SK-N-SH (cell line): ENCODE data around the gene MEPCE. TPM values are rescaled to one million over a fixed set of nuclear protein-coding genes. Genes with fewer than 3 reads are reported as not detected.

Experiments
- CTCF ChIA-PET: fragments of 300-600, 350-600 bp; formaldehyde crosslinking; extraction: SDS; loops from one replicate; lab custom pipeline; 2021; lab: Yijun Ruan, JAX
- POLR2A ChIA-PET: fragments of 350-600 bp; sonication (Branson Sonifier 250); formaldehyde crosslinking; extraction: SDS; loops from one replicate; lab custom pipeline; 2020; ENCODE audit warnings: antibody characterized with exemption, inconsistent platforms; lab: Yijun Ruan, JAX
- DNase-seq: peaks from one replicate; pipeline ENCODE4 v3.0.0; 2012
- H2AFZ ChIP-seq: fragments of 200-600 bp; sonication (generic); 2 replicates; pipeline ENCODE4 v1.8.1; 2016; ENCODE audit warnings: antibody characterized with exemption, mild to moderate bottlenecking, low read depth
- H3F3A ChIP-seq: fragments of 200-600 bp; sonication (generic); replicated peaks from 2 replicates; pipeline ENCODE3; 2016; ENCODE audit warnings: antibody characterized with exemption, mild to moderate bottlenecking; ENCODE audit not compliant: insufficient read depth
- H3K27ac ChIP-seq, 2 experiments: fragments of 200-500 bp in 1 of 2; fragments of 200-600 bp in 1 of 2; sonication (Bioruptor generic) in 1 of 2; sonication (generic), shearing (Covaris generic) in 1 of 2; 2 replicates each; pipeline versions ENCODE4 v1.5.1 to v1.6.1; 2014 to 2016; ENCODE audit warnings: low read depth in 2 of 2, inconsistent platforms in 1 of 2, low read length in 1 of 2, mild to moderate bottlenecking in 1 of 2, mixed read lengths in 1 of 2
- H3K27me3 ChIP-seq: fragments of 200-600 bp; sonication (generic), shearing (Covaris generic); 2 replicates; pipeline ENCODE4 v1.6.1; 2016; ENCODE audit warnings: mixed run types; ENCODE audit not compliant: insufficient read depth
- H3K36me3 ChIP-seq, 2 experiments: fragments of 200-500 bp in 1 of 2; fragments of 200-600 bp in 1 of 2; sonication (Bioruptor generic) in 1 of 2; sonication (generic) in 1 of 2; replicated peaks in 1 of 2; 2 replicates each; pipeline versions ENCODE3 to v1.5.1; 2014 to 2016; ENCODE audit warnings: low read length in 1 of 2, mild to moderate bottlenecking in 1 of 2; ENCODE audit not compliant: insufficient read depth in 2 of 2, control insufficient read depth in 1 of 2
- H3K4me1 ChIP-seq, 2 experiments: fragments of 200-500 bp in 1 of 2; fragments of 200-600 bp in 1 of 2; sonication (Bioruptor generic) in 1 of 2; sonication (generic), shearing (Covaris generic) in 1 of 2; 2 replicates each; pipeline versions ENCODE4 v1.5.1 to v1.6.1; 2014 to 2016; ENCODE audit warnings: low read depth in 1 of 2, low read length in 1 of 2, mixed run types in 1 of 2; ENCODE audit not compliant: insufficient read depth in 2 of 2, control insufficient read depth in 1 of 2
- H3K4me2 ChIP-seq: fragments of 200-600 bp; sonication (generic), shearing (Covaris generic); 2 replicates; pipeline ENCODE4 v1.6.1; 2017; ENCODE audit warnings: mixed run types
- H3K4me3 ChIP-seq, 2 experiments: fragments of 200-500 bp in 1 of 2; fragments of 200-600 bp in 1 of 2; sonication (Bioruptor generic) in 1 of 2; sonication (generic), shearing (Covaris generic) in 1 of 2; 2 replicates each; pipeline versions ENCODE4 v1.5.1 to v1.8.1; 2014 to 2016; ENCODE audit warnings: low read depth in 2 of 2, inconsistent platforms in 1 of 2, low read length in 1 of 2, mild to moderate bottlenecking in 1 of 2, mixed read lengths in 1 of 2, moderate library complexity in 1 of 2
- H3K79me2 ChIP-seq: fragments of 200-600 bp; sonication (generic); 2 replicates; pipeline ENCODE4 v1.8.1; 2017; ENCODE audit warnings: mild to moderate bottlenecking; ENCODE audit not compliant: insufficient read depth
- H3K9ac ChIP-seq: fragments of 200-600 bp; sonication (generic); 2 replicates; pipeline ENCODE4 v1.6.1; 2017; ENCODE audit warnings: mixed run types
- H3K9me2 ChIP-seq: fragments of 200-600 bp; sonication (generic); 2 replicates; pipeline ENCODE4 v1.6.1; 2017; ENCODE audit warnings: mixed run types
- H3K9me3 ChIP-seq: fragments of 200-600 bp; sonication (generic); 2 replicates; pipeline ENCODE4 v1.6.1; 2017; ENCODE audit warnings: mixed run types, mild to moderate bottlenecking, moderate library complexity
- H4K20me1 ChIP-seq: fragments of 200-600 bp; sonication (generic); 2 replicates; pipeline ENCODE4 v1.6.1; 2017; ENCODE audit warnings: mild to moderate bottlenecking, mixed run types; ENCODE audit not compliant: insufficient read depth
- CHD2 ChIP-seq: fragments of 150-350 bp; IDR thresholded peaks from 2 replicates; pipeline ENCODE4 v1.6.1; 2018; ENCODE audit warnings: low read length; ENCODE audit not compliant: partially characterized antibody
- EZH2phosphoT487 ChIP-seq: fragments of 200-600 bp; sonication (generic); IDR thresholded peaks from 2 replicates; pipeline ENCODE4 v1.6.1; 2017; ENCODE audit warnings: low read depth, mixed run types, mild to moderate bottlenecking, antibody characterized with exemption, moderate library complexity, borderline replicate concordance
- GATA2 ChIP-seq: sonication (generic); formaldehyde crosslinking; IDR thresholded peaks from 2 replicates; pipeline ENCODE4 v1.5.0; 2020; ENCODE audit warnings: mild to moderate bottlenecking, missing genetic modification reagents
- MEF2A ChIP-seq: IDR thresholded peaks from 2 replicates; pipeline ENCODE4 v1.4.0; 2012; ENCODE audit warnings: low read depth, borderline replicate concordance
- SIN3A ChIP-seq: IDR thresholded peaks from 2 replicates; pipeline ENCODE4 v1.6.1; 2012; ENCODE audit warnings: low read depth, mild to moderate bottlenecking, low read length, moderate library complexity, borderline replicate concordance
- SMC3 ChIP-seq: IDR thresholded peaks from 2 replicates; pipeline ENCODE4 v1.6.1; 2012; ENCODE audit warnings: low read depth, low read length, improper control_type of control experiment
- WGBS: methylation state at CpG from one replicate; pipeline ENCODE4 v1.1.6; 2017; ENCODE audit warnings: low lambda C conversion rate; 5-methylcytosine and 5-hydroxymethylcytosine counted together
- polyA plus RNA-seq, 3 experiments: library from polyadenylated mRNA; depleted of rRNA; stranded (reverse); fragments of >200 nt; gene quantifications; 2 replicates each; pipeline ENCODE4 v1.2.3, GENCODE V29; 2012
- TF ChIP-seq, protein P1 (sequence below): fragments of 200-600 bp; sonication (generic); IDR thresholded peaks from 2 replicates; pipeline ENCODE4 v1.6.1; 2017; ENCODE audit warnings: antibody characterized with exemption, mild to moderate bottlenecking, moderate library complexity

MEPCE gene
- polyA plus RNA-seq, 1 of the 3 experiments (the other 2 are of a cell fraction) = 20.2 TPM

DNA sequence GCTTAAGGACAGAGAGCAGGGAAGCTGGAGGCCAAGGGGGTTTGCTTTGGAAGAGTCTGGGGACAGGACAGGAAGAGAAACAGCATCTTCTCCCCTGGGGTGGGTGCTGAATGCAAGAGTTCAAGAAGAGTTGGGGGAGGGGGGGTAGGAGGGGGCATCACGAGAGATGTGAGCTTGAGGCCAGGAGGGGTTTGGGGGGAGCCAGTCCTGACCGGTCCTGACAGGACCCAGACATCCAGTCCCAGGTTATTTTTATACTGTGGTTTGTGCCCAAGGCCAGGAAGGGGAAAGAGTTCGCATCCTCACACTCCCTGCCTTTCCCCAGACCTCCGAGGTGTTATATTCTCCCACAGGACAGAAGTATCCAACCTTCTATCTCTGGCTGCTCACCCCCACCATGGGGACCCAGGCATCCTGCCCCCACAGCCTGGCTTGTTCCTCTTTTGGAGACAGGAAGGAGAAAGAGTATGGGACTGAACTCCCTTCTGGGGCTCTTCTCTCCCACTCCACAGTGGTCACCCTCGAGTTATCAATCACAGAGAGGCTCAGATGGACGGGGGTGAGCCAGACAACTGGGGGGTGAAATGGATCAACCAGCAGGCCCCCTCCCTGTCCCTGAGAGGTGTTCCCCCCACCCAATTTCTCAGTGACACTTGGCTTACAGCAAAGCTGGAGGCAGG, 46.6 kb downstream of the MEPCE start (continued):
- TF ChIP-seq MEF2A = no peak

DNA sequence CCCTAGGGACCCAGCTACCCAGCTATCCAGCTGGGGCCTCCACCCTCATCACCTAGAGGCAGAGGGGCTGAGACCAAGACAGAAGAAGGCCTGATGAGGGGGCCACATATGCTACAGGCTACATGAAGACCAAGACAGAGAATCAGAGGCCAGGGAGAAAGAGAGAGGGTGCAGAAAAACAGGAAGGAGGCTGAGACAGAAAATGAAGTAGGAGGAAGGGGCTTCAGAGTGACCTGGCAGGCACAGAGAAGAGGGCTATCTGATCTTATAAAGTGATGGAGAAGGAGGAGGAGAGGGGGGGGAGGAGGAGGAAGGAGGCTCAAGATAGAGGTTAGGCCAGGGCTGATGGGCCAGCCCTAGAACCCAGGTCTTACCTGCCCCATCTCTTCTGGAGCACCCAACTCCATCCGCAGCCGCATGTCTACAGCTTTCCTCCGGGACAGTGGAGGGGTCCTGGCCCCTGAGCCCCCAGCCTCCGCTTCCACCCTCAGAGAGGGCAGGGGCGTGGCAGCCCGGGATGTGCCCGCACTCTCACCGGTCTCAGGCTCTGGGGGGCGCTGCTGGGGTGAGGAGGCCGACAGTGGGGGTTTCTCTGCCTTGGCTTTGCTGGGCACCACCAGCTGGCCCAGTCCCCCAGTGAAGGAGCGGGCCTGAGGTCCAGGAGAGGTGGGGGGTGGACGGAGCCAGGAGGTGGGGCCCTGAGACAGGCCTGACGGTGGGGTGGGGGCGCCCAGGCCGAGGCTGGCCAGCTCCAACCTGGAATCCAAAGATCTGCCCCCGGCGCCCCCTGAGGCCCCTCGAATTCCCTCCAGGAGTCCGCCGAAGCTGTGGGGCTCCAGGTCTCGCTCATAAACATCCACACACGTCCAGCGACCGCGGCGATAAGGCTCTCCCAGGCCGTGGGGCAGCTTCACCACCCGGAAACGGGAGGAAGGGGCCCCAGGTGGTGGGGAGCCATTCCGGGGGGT, 47.6 kb downstream of the MEPCE start:
- peak overlapping the region; percentile 71 to 99 for H3K4me3 ChIP-seq
- H3K4me1 ChIP-seq = peaks cover 16 to 22% of the 10 kb centered on the region in 2 experiments; a peak in 3 of 4 replicates
- peak; percentile 61 for DNase-seq
- peak overlapping the region; percentile 99 for H3K4me2 ChIP-seq
- H3K9me2 ChIP-seq = no peaks in the 10 kb centered on the region
- 82% methylated on average over 24 of the region's 30 CpGs for WGBS
- peaks cover 15% of the 10 kb centered on the region; the same call in 1 of the 2 replicates for H4K20me1 ChIP-seq
- H3K79me2 ChIP-seq = peaks cover 42% of the 10 kb centered on the region
- H3K9ac ChIP-seq = peak overlapping the region; percentile 89; the same call in 1 of the 2 replicates
- no peak overlapping the region for H3K27ac ChIP-seq
- H2AFZ ChIP-seq = no peak overlapping the region
- no peaks in the 10 kb centered on the region for H3K9me3 ChIP-seq
- H3F3A ChIP-seq = peaks cover 6% of the 10 kb centered on the region
- CTCF ChIA-PET = interaction anchor here (0.8 to 8.1 kb wide), 13 partner anchors 8 to 248 kb away, joined by 3 to 152 read pairs (median 5); partner anchors contain the start of genes AGFG2, EPO, POP7 and SPACDR
- POLR2A ChIA-PET = interaction anchor here (1.1 kb wide), 1 partner anchor 13 kb away, joined by 3 read pairs; no protein-coding TSS in a partner anchor
- no peak for TF ChIP-seq SIN3A
- TF ChIP-seq, protein P1, sequence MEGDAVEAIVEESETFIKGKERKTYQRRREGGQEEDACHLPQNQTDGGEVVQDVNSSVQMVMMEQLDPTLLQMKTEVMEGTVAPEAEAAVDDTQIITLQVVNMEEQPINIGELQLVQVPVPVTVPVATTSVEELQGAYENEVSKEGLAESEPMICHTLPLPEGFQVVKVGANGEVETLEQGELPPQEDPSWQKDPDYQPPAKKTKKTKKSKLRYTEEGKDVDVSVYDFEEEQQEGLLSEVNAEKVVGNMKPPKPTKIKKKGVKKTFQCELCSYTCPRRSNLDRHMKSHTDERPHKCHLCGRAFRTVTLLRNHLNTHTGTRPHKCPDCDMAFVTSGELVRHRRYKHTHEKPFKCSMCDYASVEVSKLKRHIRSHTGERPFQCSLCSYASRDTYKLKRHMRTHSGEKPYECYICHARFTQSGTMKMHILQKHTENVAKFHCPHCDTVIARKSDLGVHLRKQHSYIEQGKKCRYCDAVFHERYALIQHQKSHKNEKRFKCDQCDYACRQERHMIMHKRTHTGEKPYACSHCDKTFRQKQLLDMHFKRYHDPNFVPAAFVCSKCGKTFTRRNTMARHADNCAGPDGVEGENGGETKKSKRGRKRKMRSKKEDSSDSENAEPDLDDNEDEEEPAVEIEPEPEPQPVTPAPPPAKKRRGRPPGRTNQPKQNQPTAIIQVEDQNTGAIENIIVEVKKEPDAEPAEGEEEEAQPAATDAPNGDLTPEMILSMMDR = peak; percentile 29
- TF ChIP-seq GATA2 (CRISPR knock-in tag) = no peak
- no peak for TF ChIP-seq CHD2
- no peaks in the 10 kb centered on the region for H3K27me3 ChIP-seq
- peaks cover 5 to 14% of the 10 kb centered on the region in 2 experiments for H3K36me3 ChIP-seq

DNA sequence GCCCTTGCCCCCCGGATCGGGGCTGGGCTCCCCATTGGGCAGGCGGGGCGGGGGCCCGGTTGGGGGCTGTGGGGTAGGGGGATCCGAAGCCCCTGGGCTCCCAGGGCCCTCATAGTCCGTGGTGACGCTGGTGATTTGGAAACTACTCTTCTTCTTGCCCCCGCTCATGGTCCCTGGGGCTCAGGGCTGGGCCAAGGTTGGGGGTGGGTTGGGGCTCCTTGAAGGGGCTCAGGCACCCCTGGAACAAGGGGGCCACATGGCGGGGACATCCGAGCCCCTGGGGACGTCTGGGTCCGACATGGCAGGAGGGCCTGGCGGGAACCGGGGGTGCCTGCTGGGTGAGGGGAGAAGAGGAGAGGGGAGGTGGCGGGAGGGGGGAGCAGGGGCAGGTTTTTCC, 48.2 kb downstream of the MEPCE start:
- H3K4me2 ChIP-seq = peak overlapping the region; percentile 99
- POLR2A ChIA-PET = interaction anchor here (1.1 to 2.2 kb wide), 3 partner anchors 9 to 108 kb away, joined by 3 to 11 read pairs (median 10); partner anchors contain the start of genes FBXO24 and LRCH4
- no peak for DNase-seq
- no peak overlapping the region for H2AFZ ChIP-seq
- CTCF ChIA-PET = interaction anchor here (0.8 to 8.1 kb wide), 10 partner anchors 9 to 248 kb away, joined by 3 to 152 read pairs (median 20); partner anchors contain the start of genes EPO, POP7 and SPACDR
- H4K20me1 ChIP-seq = peaks cover 15% of the 10 kb centered on the region; the same call in 1 of the 2 replicates
- no peaks in the 10 kb centered on the region for H3K9me2 ChIP-seq
- peaks cover 5 to 13% of the 10 kb centered on the region in 2 experiments for H3K36me3 ChIP-seq
- no peaks in the 10 kb centered on the region for H3K27me3 ChIP-seq
- no peak overlapping the region for H3K27ac ChIP-seq
- peaks cover 42% of the 10 kb centered on the region for H3K79me2 ChIP-seq
- peaks cover 6% of the 10 kb centered on the region for H3F3A ChIP-seq
- WGBS = 57% methylated on average over 8 of the region's 16 CpGs
- H3K9ac ChIP-seq = peak overlapping the region; percentile 89
- H3K4me1 ChIP-seq = peaks cover 16 to 25% of the 10 kb centered on the region in 2 experiments; a peak in 3 of 4 replicates
- peak overlapping the region; percentile 71 to 99 for H3K4me3 ChIP-seq
- no peaks in the 10 kb centered on the region for H3K9me3 ChIP-seq
- TF ChIP-seq EZH2phosphoT487 = no peak
- no peak for TF ChIP-seq SMC3
- TF ChIP-seq, all 33 proteins: peak for 0
